HepG2 (cell line): Measurements from ENCODE around the gene COPS6. TPM values are rescaled to one million over a fixed set of nuclear protein-coding genes. Genes with fewer than 3 reads are reported as not detected.

Source experiments
- HOXA7 ChIP-seq: sonication (generic); formaldehyde crosslinking; IDR thresholded peaks from 2 replicates; pipeline ENCODE4 v1.8.1; 2022; ENCODE audit warnings: mild to moderate bottlenecking, missing genetic modification reagents, moderate library complexity
- KAT8 ChIP-seq: IDR thresholded peaks from 2 replicates; pipeline ENCODE4 v1.6.1; 2016; ENCODE audit warnings: missing genetic modification reagents, missing compliant biosample characterization
- NR2F6 ChIP-seq, 2 experiments: IDR thresholded peaks; 2 replicates each; pipeline ENCODE4 v1.6.1; 2016; ENCODE audit warnings: antibody characterized with exemption in 1 of 2, mild to moderate bottlenecking in 1 of 2
- POLR2G ChIP-seq: fragments of 200-400 bp; formaldehyde crosslinking; IDR thresholded peaks from 2 replicates; pipeline ENCODE4 v1.6.1; 2018; ENCODE audit warnings: mild to moderate bottlenecking, low read depth, low read length, moderate library complexity
- REL ChIP-seq: sonication (generic); formaldehyde crosslinking; conservative IDR thresholded peaks from 2 replicates; pipeline ENCODE4 v1.8.0; 2022; ENCODE audit warnings: mild to moderate bottlenecking, missing genetic modification reagents, moderate library complexity
- RFX5 ChIP-seq: IDR thresholded peaks from 2 replicates; pipeline ENCODE4 v1.6.1; 2011; ENCODE audit warnings: low read depth, low read length, improper control_type of control experiment
- STAT6 ChIP-seq: sonication (generic); formaldehyde crosslinking; IDR thresholded peaks from 2 replicates; pipeline ENCODE4 v1.4.0; 2020; ENCODE audit warnings: missing genetic modification reagents, mild to moderate bottlenecking, borderline replicate concordance
- TARDBP ChIP-seq: sonication (generic); formaldehyde crosslinking; IDR thresholded peaks from 2 replicates; pipeline ENCODE4 v1.8.0; 2022; ENCODE audit warnings: mild to moderate bottlenecking, missing genetic modification reagents
- ZHX1 ChIP-seq: sonication (generic); formaldehyde crosslinking; IDR thresholded peaks from 2 replicates; pipeline ENCODE4 v1.8.1; 2022; ENCODE audit warnings: low read depth, mild to moderate bottlenecking, missing genetic modification reagents
- ZNF10 ChIP-seq: sonication (generic); formaldehyde crosslinking; IDR thresholded peaks from 2 replicates; pipeline ENCODE4 v1.4.0; 2020; ENCODE audit warnings: mild to moderate bottlenecking, low read depth, missing genetic modification reagents, borderline replicate concordance
- ZNF264 ChIP-seq: sonication (generic); formaldehyde crosslinking; IDR thresholded peaks from 2 replicates; pipeline ENCODE4 v1.4.0; 2020; ENCODE audit warnings: missing genetic modification reagents
- ZNF274 ChIP-seq: sonication (generic); formaldehyde crosslinking; IDR thresholded peaks from 2 replicates; pipeline ENCODE4 v1.5.1; 2020; ENCODE audit warnings: mild to moderate bottlenecking, missing genetic modification reagents
- ZNF318 ChIP-seq: sonication (generic); formaldehyde crosslinking; IDR thresholded peaks from 2 replicates; pipeline ENCODE4 v1.4.0; 2020; ENCODE audit warnings: mild to moderate bottlenecking, missing genetic modification reagents
- ZNF557 ChIP-seq: sonication (generic); formaldehyde crosslinking; IDR thresholded peaks from 2 replicates; pipeline ENCODE4 v1.4.0; 2020; ENCODE audit warnings: missing genetic modification reagents
- polyA plus RNA-seq, 8 experiments: library from polyadenylated mRNA; depleted of rRNA in 3 of 8; stranded (reverse) in 7 of 8; unstranded in 1 of 8; fragments of >200 nt; fragmentation: Illumina TruSeq in 4 of 8; extraction: Trizol in 4 of 8; gene quantifications; 2 replicates each; pipeline versions ENCODE4 v1.2.1 to v1.2.3, GENCODE V29; 2011 to 2016; ENCODE audit warnings: low read depth in 4 of 8, missing spikeins in 1 of 8, mixed read lengths in 1 of 8; ENCODE audit not compliant: insufficient read depth in 1 of 8
- total RNA-seq, 5 experiments: library from RNA; depleted of rRNA; stranded (reverse); fragments of >200 nt; fragmentation: Illumina TruSeq; extraction: Trizol; gene quantifications; 2 replicates each; pipeline ENCODE4 v1.2.3, GENCODE V29; 2016; ENCODE audit warnings: low read depth in 1 of 5

COPS6 gene
- total and polyA plus RNA-seq, 2 of the 13 experiments (the other 11 are each of a cell fraction or from before 2014, with no cell fraction given): 33.4 to 117 TPM

GRCh38 chr7:100122067-100122466 lies 33.3 kb downstream of the COPS6 start (continued):
- TF ChIP-seq ZNF318 (CRISPR knock-in tag) (no peak), NR2F6 (IDR thresholded peaks at IDR 0.05) (no peak), NR2F6 (CRISPR knock-in tag; IDR thresholded peaks at IDR 0.05) (peak; percentile 49; the same call in 1 of the 2 replicates), STAT6 (CRISPR knock-in tag) (no peak), ZNF557 (CRISPR knock-in tag) (no peak), KAT8 (no peak), TARDBP (CRISPR knock-in tag) (peak; percentile 43; the same call in 1 of the 2 replicates), RFX5 (no peak), ZHX1 (CRISPR knock-in tag) (no peak), ZNF264 (CRISPR knock-in tag) (0 out of 2 replicates have a peak, but pooled peaks have one; percentile 31), POLR2G (peak; percentile 56; the same call in 1 of the 2 replicates), ZNF10 (CRISPR knock-in tag) (no peak), ZNF274 (no peak), REL (CRISPR knock-in tag) (no peak), HOXA7 (CRISPR knock-in tag) (no peak)
